Fibroblast of lung (primary cell): ENCODE results near the gene MTAP. TPM values are rescaled to one million over a fixed set of nuclear protein-coding genes. Genes with fewer than 3 reads are reported as not detected.

ENCODE experiments used
- DNase-seq, 2 donors: peaks; one replicate each; pipeline versions ENCODE4 v3.0.0 to v3.0.0-alpha.2; 2010; ENCODE audit warnings: low read depth in 2 of 2
- H2AFZ ChIP-seq: 2 replicates; pipeline ENCODE4 v1.5.1; 2012; ENCODE audit warnings: low read length, control low read depth, inconsistent platforms
- H3K27ac ChIP-seq: 2 replicates; pipeline ENCODE4 v1.5.1; 2011; ENCODE audit warnings: low read length, control low read depth; ENCODE audit not compliant: insufficient read depth
- H3K27me3 ChIP-seq: 2 replicates; pipeline ENCODE4 v1.5.1; 2011; ENCODE audit warnings: mild to moderate bottlenecking, low read length; ENCODE audit not compliant: control insufficient read depth, insufficient read depth
- H3K36me3 ChIP-seq: 2 replicates; pipeline ENCODE4 v1.5.1; 2011; ENCODE audit warnings: low read length; ENCODE audit not compliant: control insufficient read depth, insufficient read depth
- H3K4me1 ChIP-seq: 2 replicates; pipeline ENCODE4 v1.5.1; 2011; ENCODE audit warnings: low read length; ENCODE audit not compliant: control insufficient read depth, insufficient read depth; ENCODE audit errors: extremely low read depth
- H3K4me2 ChIP-seq: 2 replicates; pipeline ENCODE4 v1.5.1; 2011; ENCODE audit warnings: low read length, control low read depth; ENCODE audit not compliant: insufficient read depth; ENCODE audit errors: extremely low read depth
- H3K4me3 ChIP-seq, 4 experiments: fragments of 200-600 bp in 1 of 4; sonication (generic) in 1 of 4; replicated peaks in 1 of 4; 2 replicates each; pipeline ENCODE4 v1.5.1; 2011 to 2016; ENCODE audit warnings: low read length in 4 of 4, low read depth in 3 of 4, mild to moderate bottlenecking in 3 of 4, control low read depth in 2 of 4, inconsistent platforms in 1 of 4, mixed read lengths in 1 of 4; ENCODE audit not compliant: insufficient read depth in 1 of 4; ENCODE audit errors: control extremely low read depth in 1 of 4
- H3K79me2 ChIP-seq: 2 replicates; pipeline ENCODE4 v1.5.1; 2012; ENCODE audit warnings: mild to moderate bottlenecking, low read length, inconsistent platforms; ENCODE audit not compliant: control insufficient read depth, insufficient read depth
- H3K9ac ChIP-seq: 2 replicates; pipeline ENCODE4 v1.5.1; 2011; ENCODE audit warnings: mild to moderate bottlenecking, low read length, control low read depth; ENCODE audit not compliant: insufficient read depth
- H3K9me3 ChIP-seq: 2 replicates; pipeline ENCODE4 v1.5.1; 2012; ENCODE audit warnings: low read depth, low read length; ENCODE audit not compliant: control insufficient read depth, insufficient read depth
- H4K20me1 ChIP-seq: 2 replicates; pipeline ENCODE4 v1.5.1; 2011; ENCODE audit warnings: low read length; ENCODE audit not compliant: control insufficient read depth, insufficient read depth; ENCODE audit errors: extremely low read depth
- EZH2 ChIP-seq: IDR thresholded peaks from 2 replicates; pipeline ENCODE4 v1.5.1; 2012; ENCODE audit warnings: low read length, control low read depth, mild to moderate bottlenecking; ENCODE audit errors: missing control alignments
- polyA plus RNA-seq, 2 donors: library from polyadenylated mRNA; depleted of rRNA in 1 of 2; stranded (reverse) in 1 of 2; unstranded in 1 of 2; fragments of >200 nt; gene quantifications; 2 replicates each; pipeline ENCODE4 v1.2.1, GENCODE V29; 2011 to 2012; ENCODE audit warnings: missing spikeins in 1 of 2
- total RNA-seq: library from RNA; depleted of rRNA; stranded (reverse); fragments of >200 nt; gene quantifications from 2 replicates; pipeline ENCODE4 v1.2.1, GENCODE V29; 2014
- TF ChIP-seq, protein P1 (sequence below), 2 donors: IDR thresholded peaks in 1 of 2; conservative IDR thresholded peaks in 1 of 2; 1 replicate in 1 of 2; 2 replicates in 1 of 2; pipeline ENCODE4 v1.5.1; 2011 to 2012; ENCODE audit warnings: low read length in 2 of 2, control low read depth in 1 of 2, inconsistent platforms in 1 of 2, low read depth in 1 of 2, mild to moderate bottlenecking in 1 of 2

MTAP gene
- total and polyA plus RNA-seq, 2 donors (not counting 1 experiment from before 2014, with no cell fraction given): 20.0 to 27.6 TPM

DNA sequence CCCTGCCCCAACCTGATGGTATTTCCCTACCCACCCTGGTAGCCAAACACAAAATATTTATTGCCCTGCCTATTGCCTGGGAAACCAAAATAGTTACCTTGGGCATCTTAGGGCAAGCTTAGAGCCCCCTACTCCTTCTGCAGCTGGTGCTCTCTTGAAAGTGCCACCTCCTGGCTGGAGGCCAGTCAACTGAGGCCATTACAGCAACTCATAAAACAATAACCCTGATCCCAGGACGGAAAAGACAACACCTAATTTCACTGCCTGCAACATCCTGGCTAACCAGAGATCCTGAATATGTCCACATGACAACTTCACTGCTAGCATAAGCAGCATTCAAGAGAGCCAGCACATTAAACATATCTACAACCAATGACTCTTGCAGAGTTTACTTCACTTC, 38.7 kb downstream of the MTAP start:
- DNase-seq: no peak
- Histone ChIP-seq H3K79me2 (peaks cover 3% of the 10 kb centered on the region), H3K4me1 (peaks cover 8% of the 10 kb centered on the region), H3K27me3 (no peaks in the 10 kb centered on the region), H2AFZ (no peak overlapping the region), H3K36me3 (peaks cover 2% of the 10 kb centered on the region), H3K9me3 (no peaks in the 10 kb centered on the region), H4K20me1 (no peaks in the 10 kb centered on the region), H3K4me2 (no peak overlapping the region), H3K4me3 (no peak overlapping the region), H3K27ac (no peak overlapping the region), H3K9ac (no peak overlapping the region)
- no peak for TF ChIP-seq EZH2
- TF ChIP-seq, protein P1, sequence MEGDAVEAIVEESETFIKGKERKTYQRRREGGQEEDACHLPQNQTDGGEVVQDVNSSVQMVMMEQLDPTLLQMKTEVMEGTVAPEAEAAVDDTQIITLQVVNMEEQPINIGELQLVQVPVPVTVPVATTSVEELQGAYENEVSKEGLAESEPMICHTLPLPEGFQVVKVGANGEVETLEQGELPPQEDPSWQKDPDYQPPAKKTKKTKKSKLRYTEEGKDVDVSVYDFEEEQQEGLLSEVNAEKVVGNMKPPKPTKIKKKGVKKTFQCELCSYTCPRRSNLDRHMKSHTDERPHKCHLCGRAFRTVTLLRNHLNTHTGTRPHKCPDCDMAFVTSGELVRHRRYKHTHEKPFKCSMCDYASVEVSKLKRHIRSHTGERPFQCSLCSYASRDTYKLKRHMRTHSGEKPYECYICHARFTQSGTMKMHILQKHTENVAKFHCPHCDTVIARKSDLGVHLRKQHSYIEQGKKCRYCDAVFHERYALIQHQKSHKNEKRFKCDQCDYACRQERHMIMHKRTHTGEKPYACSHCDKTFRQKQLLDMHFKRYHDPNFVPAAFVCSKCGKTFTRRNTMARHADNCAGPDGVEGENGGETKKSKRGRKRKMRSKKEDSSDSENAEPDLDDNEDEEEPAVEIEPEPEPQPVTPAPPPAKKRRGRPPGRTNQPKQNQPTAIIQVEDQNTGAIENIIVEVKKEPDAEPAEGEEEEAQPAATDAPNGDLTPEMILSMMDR (conservative IDR thresholded peaks at IDR 0.05 in 1 of 2, IDR thresholded peaks at IDR 0.05 in 1 of 2; ENCODE audit: low read depth in 1 of 2, low read length in 2 of 2): no peak

DNA sequence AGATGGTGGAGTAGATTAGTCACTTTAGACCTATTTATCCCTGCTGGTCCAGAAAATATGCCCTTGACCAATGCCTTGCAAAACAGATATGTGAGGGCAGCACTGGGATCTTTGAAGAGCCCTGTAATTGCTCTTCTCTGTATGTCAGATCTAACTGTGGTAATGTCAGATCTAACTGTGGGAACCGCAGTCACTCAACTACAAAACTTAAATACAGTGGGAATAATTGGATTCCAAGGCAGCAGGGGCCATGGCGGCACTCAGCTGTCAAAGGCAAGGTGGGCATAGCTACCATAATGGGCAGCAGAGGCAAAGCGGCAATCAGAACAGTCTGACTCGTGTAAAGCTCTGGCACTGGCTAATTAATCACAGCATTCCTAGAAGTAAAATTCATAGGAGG, 46.2 kb downstream of the MTAP start:
- no peaks in the 10 kb centered on the region for H3K27me3 ChIP-seq
- no peak overlapping the region for H2AFZ ChIP-seq
- TF ChIP-seq, protein P1 (conservative IDR thresholded peaks at IDR 0.05 in 1 of 2, IDR thresholded peaks at IDR 0.05 in 1 of 2; ENCODE audit: low read depth in 1 of 2, low read length in 2 of 2): no peak
- TF ChIP-seq EZH2: no peak
- no peak overlapping the region for H3K4me2 ChIP-seq
- H3K36me3 ChIP-seq: no peaks in the 10 kb centered on the region
- H4K20me1 ChIP-seq: no peaks in the 10 kb centered on the region
- no peak for DNase-seq
- no peaks in the 10 kb centered on the region for H3K4me1 ChIP-seq
- H3K4me3 ChIP-seq: no peak overlapping the region
- H3K27ac ChIP-seq: no peak overlapping the region
- H3K79me2 ChIP-seq: no peaks in the 10 kb centered on the region
- no peak overlapping the region for H3K9ac ChIP-seq
- no peaks in the 10 kb centered on the region for H3K9me3 ChIP-seq

DNA sequence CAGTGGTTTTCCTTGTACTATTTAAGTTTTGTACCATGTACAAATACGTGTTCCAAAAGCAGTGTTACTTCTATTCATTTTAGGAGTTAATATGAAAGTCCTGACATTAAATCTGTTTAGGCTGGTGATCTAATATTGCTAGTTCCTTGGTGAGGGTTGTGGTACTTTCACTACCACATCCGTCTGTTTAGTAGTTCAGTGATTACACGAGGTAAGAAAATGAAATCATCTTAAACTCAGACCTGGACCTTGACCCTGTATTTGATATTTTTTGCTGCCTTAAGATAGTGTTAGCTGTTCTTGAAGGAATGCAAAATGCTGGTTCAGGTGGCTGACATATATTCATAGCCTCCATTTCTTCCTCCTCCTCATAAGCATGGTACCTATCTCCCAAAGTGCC, 50.3 kb downstream of the MTAP start:
- Histone ChIP-seq H3K4me1 (peaks cover 16% of the 10 kb centered on the region), H3K27me3 (no peaks in the 10 kb centered on the region), H3K79me2 (no peaks in the 10 kb centered on the region), H3K27ac (no peak overlapping the region), H3K9ac (no peak overlapping the region), H2AFZ (no peak overlapping the region), H4K20me1 (no peaks in the 10 kb centered on the region), H3K9me3 (no peaks in the 10 kb centered on the region), H3K4me2 (no peak overlapping the region), H3K4me3 (no peak overlapping the region), H3K36me3 (peaks cover 2% of the 10 kb centered on the region)
- DNase-seq: no peak
- TF ChIP-seq, protein P1 (conservative IDR thresholded peaks at IDR 0.05 in 1 of 2, IDR thresholded peaks at IDR 0.05 in 1 of 2; ENCODE audit: low read depth in 1 of 2, low read length in 2 of 2): no peak
- no peak for TF ChIP-seq EZH2
